ENCODE results near the gene CUEDC1. TPM values are rescaled to one million over a fixed set of nuclear protein-coding genes. Genes with fewer than 3 reads are reported as not detected.

Gene CUEDC1
- total and polyA plus RNA-seq, 9 of the 15 experiments (the other 6 are each of a cell fraction or from before 2014, with no cell fraction given) = 0.20 to 4.1 (median 1.6) TPM; not detected in 1

GRCh38 chr17:57995076-57995956, 40.1 kb upstream of the CUEDC1 start (continued):
- TF ChIP-seq DEAF1 (CRISPR knock-in tag; IDR thresholded peaks at IDR 0.05) = peak; percentile 37; the same call in 1 of the 2 replicates
- no peak for TF ChIP-seq HMGN3 (IDR thresholded peaks at IDR 0.05; ENCODE audit: borderline replicate concordance, extremely low read depth, insufficient read length, low read depth, low read length)
- TF ChIP-seq TCF7 (IDR thresholded peaks at IDR 0.05; ENCODE audit: borderline replicate concordance) = peak; percentile 48; the same call in 1 of the 2 replicates
- 0 out of 2 replicates have a peak, but pooled peaks have one; percentile 24 for TF ChIP-seq ZNF444 (CRISPR knock-in tag; IDR thresholded peaks at IDR 0.05)
- TF ChIP-seq ELF1 (tag; IDR thresholded peaks at IDR 0.05) = 0 out of 2 replicates have a peak, but pooled peaks have one; percentile 20
- TF ChIP-seq NONO (IDR thresholded peaks at IDR 0.05; ENCODE audit: low read depth in 2 of 2, low read length in 1 of 2) = 0 out of 4 replicates have a peak, but pooled peaks of 1 of the 2 experiments have one; percentile 26
- TF ChIP-seq SAFB (IDR thresholded peaks at IDR 0.05; ENCODE audit: borderline replicate concordance, low read depth, low read length) = no peak
- no peak for TF ChIP-seq TEAD4 (IDR thresholded peaks at IDR 0.05; ENCODE audit: low read length)
- no peak for TF ChIP-seq TEAD4 (CRISPR knock-in tag; IDR thresholded peaks at IDR 0.05; ENCODE audit: borderline replicate concordance)
- 0 out of 2 replicates have a peak, but pooled peaks have one; percentile 24 for TF ChIP-seq ZBTB26 (CRISPR knock-in tag; IDR thresholded peaks at IDR 0.05)
- TF ChIP-seq SUPT5H (IDR thresholded peaks at IDR 0.05) = peak; percentile 73
- no peak for TF ChIP-seq KDM5B (IDR thresholded peaks at IDR 0.05; ENCODE audit: insufficient replicate concordance, low read depth, low read length)
- TF ChIP-seq KAT7 (CRISPR knock-in tag; IDR thresholded peaks at IDR 0.05; ENCODE audit: borderline replicate concordance) = no peak
- TF ChIP-seq FOXA3 (CRISPR knock-in tag; conservative IDR thresholded peaks at IDR 0.05 in 1 of 2, IDR thresholded peaks at IDR 0.05 in 1 of 2) = no peak
- TF ChIP-seq TFAP4 (CRISPR knock-in tag; IDR thresholded peaks at IDR 0.05; ENCODE audit: borderline replicate concordance) = peak; percentile 50; the same call in 1 of the 2 replicates
- peak; percentile 66; the same call in 1 of the 2 replicates for TF ChIP-seq MYNN (IDR thresholded peaks at IDR 0.05)
- TF ChIP-seq MYNN (CRISPR knock-in tag; IDR thresholded peaks at IDR 0.05) = no peak
- TF ChIP-seq ZNF551 (CRISPR knock-in tag; IDR thresholded peaks at IDR 0.05) = no peak
- TF ChIP-seq POLR2AphosphoS5 (IDR thresholded peaks at IDR 0.05; ENCODE audit: control insufficient read depth, insufficient read depth, low read depth, low read length) = 0 out of 2 replicates have a peak, but pooled peaks have one; percentile 52
- TF ChIP-seq YY1 (IDR thresholded peaks at IDR 0.05; ENCODE audit: borderline replicate concordance in 1 of 3, control insufficient read depth in 1 of 3, extremely low read depth in 1 of 3, insufficient read depth in 3 of 3, insufficient read length in 1 of 3, insufficient replicate concordance in 2 of 3, low read depth in 1 of 3, low read length in 2 of 3) = peak in 1 of 3 experiments; percentile 10
- no peak for TF ChIP-seq HNRNPLL (IDR thresholded peaks at IDR 0.05; ENCODE audit: low read depth, low read length, poor library complexity, severe bottlenecking)
- TF ChIP-seq TEAD1 (CRISPR knock-in tag; IDR thresholded peaks at IDR 0.05) = peak in 1 of 2 experiments; percentile 23; a peak in 1 of 4 replicates
